Brain microvascular endothelial cell (primary cell): ENCODE data around the gene TNP1.

Experiments used
- DNase-seq: peaks from one replicate; pipeline ENCODE4 v3.0.0-alpha.2; 2020
- H3K27ac ChIP-seq: fragments of 250-450 bp; sonication (Bioruptor Pico); 2 replicates; pipeline ENCODE4 v1.5.1; 2020; ENCODE audit warnings: mild to moderate bottlenecking, moderate library complexity
- H3K27me3 ChIP-seq: fragments of 250-450 bp; sonication (Bioruptor Pico); replicated peaks from 2 replicates; pipeline ENCODE4 v1.5.1; 2020; ENCODE audit warnings: mild to moderate bottlenecking
- H3K36me3 ChIP-seq: fragments of 250-450 bp; sonication (Bioruptor Pico); replicated peaks from 2 replicates; pipeline ENCODE4 v1.5.1; 2020; ENCODE audit warnings: mild to moderate bottlenecking
- H3K4me3 ChIP-seq: 2 replicates; pipeline ENCODE4 v1.5.1; 2011; ENCODE audit warnings: low read depth, mild to moderate bottlenecking, control low read depth, low read length, moderate library complexity
- CTCF ChIP-seq: IDR thresholded peaks from 2 replicates; pipeline ENCODE4 v1.5.1; 2011; ENCODE audit warnings: low read depth, mild to moderate bottlenecking, moderate library complexity, low read length, control low read depth, inconsistent platforms; ENCODE audit errors: missing control alignments
- in situ Hi-C: cut with HindIII; loops from 2 replicates; pipeline ENCODE4 v1.10.0; 2017; ENCODE audit warnings: low sequenced_read_pairs, low pct_ligation_motif_present

TNP1 gene

GRCh38 chr2:216888081-216888480, 28.2 kb upstream of the TNP1 start:
- no peak for DNase-seq
- Histone ChIP-seq H3K4me3 (no peak overlapping the region), H3K27ac (no peak overlapping the region), H3K36me3 (no peaks in the 10 kb centered on the region), H3K27me3 (no peaks in the 10 kb centered on the region)
- in situ Hi-C loops, result no loop called here
- TF ChIP-seq CTCF, result no peak

- in situ Hi-C loops, result no loop called here
- Histone ChIP-seq H3K27me3 (no peaks in the 10 kb centered on the region), H3K27ac (no peak overlapping the region), H3K4me3 (no peak overlapping the region), H3K36me3 (no peaks in the 10 kb centered on the region)
- TF ChIP-seq CTCF, result no peak
- DNase-seq, result no peak
Measured at GRCh38 chr2:216887138-216887537, 27.3 kb upstream of the TNP1 start.

GRCh38 chr2:216885117-216885553, 25.3 kb upstream of the TNP1 start:
- Histone ChIP-seq H3K27ac (no peak overlapping the region), H3K4me3 (no peak overlapping the region), H3K27me3 (no peaks in the 10 kb centered on the region), H3K36me3 (no peaks in the 10 kb centered on the region)
- no peak for TF ChIP-seq CTCF
- in situ Hi-C loops, result no loop called here
- DNase-seq, result no peak

GRCh38 chr2:216884347-216884746, 24.5 kb upstream of the TNP1 start:
- in situ Hi-C loops, result no loop called here
- no peaks in the 10 kb centered on the region for H3K27me3 ChIP-seq
- H3K4me3 ChIP-seq, result no peak overlapping the region
- DNase-seq, result no peak
- no peak overlapping the region for H3K27ac ChIP-seq
- TF ChIP-seq CTCF, result no peak
- H3K36me3 ChIP-seq, result no peaks in the 10 kb centered on the region

GRCh38 chr2:216882876-216883275, 23.0 kb upstream of the TNP1 start:
- DNase-seq, result no peak
- H3K36me3 ChIP-seq, result no peaks in the 10 kb centered on the region
- H3K4me3 ChIP-seq, result no peak overlapping the region
- no peak for TF ChIP-seq CTCF
- H3K27me3 ChIP-seq, result no peaks in the 10 kb centered on the region
- no peak overlapping the region for H3K27ac ChIP-seq
- in situ Hi-C loops, result no loop called here

GRCh38 chr2:216881411-216881810, 21.5 kb upstream of the TNP1 start:
- no peak overlapping the region for H3K4me3 ChIP-seq
- H3K27me3 ChIP-seq, result no peaks in the 10 kb centered on the region
- no peak for DNase-seq
- no peaks in the 10 kb centered on the region for H3K36me3 ChIP-seq
- no peak overlapping the region for H3K27ac ChIP-seq
- no peak for TF ChIP-seq CTCF
- in situ Hi-C loops, result no loop called here
